SK-N-SH treated with all-trans-retinoic acid at 6 μM for 48 hours (cell line): ENCODE data around the gene MAOA.
A peak's percentile ranks its signal among the peaks of the same experiment; 100 is the strongest.

Experiments used
- ATAC-seq: fragments of 200-7000 bp; cut with Tn5 transposase; 3 replicates; pipeline ENCODE4 v1.9.1; 2020; ENCODE audit warnings: mild to moderate bottlenecking, moderate library complexity
- ARNTL ChIP-seq: fragments of 450-650 bp; formaldehyde crosslinking; IDR thresholded peaks from 2 replicates; pipeline ENCODE4 v1.5.0; 2020; ENCODE audit warnings: low read depth, mild to moderate bottlenecking, moderate library complexity, borderline replicate concordance
- BACH2 ChIP-seq: fragments of 250-450 bp; sonication (Bioruptor Pico); IDR thresholded peaks from 2 replicates; pipeline ENCODE4 v1.9.0; 2021; ENCODE audit warnings: mild to moderate bottlenecking, borderline replicate concordance
- CREB5 ChIP-seq: fragments of 250-450 bp; sonication (Bioruptor Pico); IDR thresholded peaks from 2 replicates; pipeline ENCODE4 v1.5.1; 2020; ENCODE audit warnings: low read depth, mild to moderate bottlenecking, moderate library complexity
- ESRRG ChIP-seq: fragments of 250-450 bp; sonication (Bioruptor Pico); IDR thresholded peaks from 2 replicates; pipeline ENCODE4 v1.6.1; 2021; ENCODE audit warnings: mild to moderate bottlenecking
- ISL1 ChIP-seq: fragments of 250-450 bp; sonication (Bioruptor Pico); IDR thresholded peaks from 2 replicates; pipeline ENCODE4 v2.1.2; 2022; ENCODE audit warnings: mild to moderate bottlenecking, moderate library complexity
- OSR1 ChIP-seq: fragments of 250-450 bp; sonication (Bioruptor Pico); IDR thresholded peaks from 2 replicates; pipeline ENCODE4 v1.8.0; 2022; ENCODE audit warnings: moderate library complexity, mild to moderate bottlenecking, inconsistent platforms
- PATZ1 ChIP-seq: fragments of 250-450 bp; sonication (Bioruptor Pico); IDR thresholded peaks from 2 replicates; pipeline ENCODE4 v1.8.0; 2020; ENCODE audit warnings: mild to moderate bottlenecking, moderate library complexity, borderline replicate concordance
- POU6F1 ChIP-seq: fragments of 250-450 bp; sonication (Bioruptor Pico); IDR thresholded peaks from 2 replicates; pipeline ENCODE4 v1.8.0; 2021; ENCODE audit warnings: low read depth, mild to moderate bottlenecking, moderate library complexity, borderline replicate concordance
- SNAI2 ChIP-seq: fragments of 250-450 bp; sonication (Bioruptor Pico); IDR thresholded peaks from 2 replicates; pipeline ENCODE4 v1.5.0; 2020; ENCODE audit warnings: mild to moderate bottlenecking, moderate library complexity
- TCF4 ChIP-seq: fragments of 250-450 bp; sonication (Bioruptor Pico); IDR thresholded peaks from 2 replicates; pipeline ENCODE4 v1.8.0; 2021; ENCODE audit warnings: mild to moderate bottlenecking, moderate library complexity, borderline replicate concordance
- TOX ChIP-seq: fragments of 250-450 bp; sonication (Bioruptor Pico); IDR thresholded peaks from 2 replicates; pipeline ENCODE4 v1.8.0; 2021; ENCODE audit warnings: mild to moderate bottlenecking, moderate library complexity, borderline replicate concordance
- ZFP3 ChIP-seq: fragments of 250-450 bp; sonication (Bioruptor Pico); IDR thresholded peaks from 2 replicates; pipeline ENCODE4 v1.5.0; 2020; ENCODE audit warnings: mild to moderate bottlenecking, moderate library complexity
- ZFP30 ChIP-seq: fragments of 450-650 bp; formaldehyde crosslinking; IDR thresholded peaks from 2 replicates; pipeline ENCODE4 v1.5.0; 2022; ENCODE audit warnings: mild to moderate bottlenecking, moderate library complexity
- ZNF565 ChIP-seq: fragments of 450-650 bp; formaldehyde crosslinking; conservative IDR thresholded peaks from 2 replicates; pipeline ENCODE4 v1.5.0; 2020; ENCODE audit warnings: low read depth, mild to moderate bottlenecking, moderate library complexity
- ZNF70 ChIP-seq: fragments of 450-650 bp; formaldehyde crosslinking; IDR thresholded peaks from 2 replicates; pipeline ENCODE4 v1.5.0; 2020; ENCODE audit warnings: mild to moderate bottlenecking, moderate library complexity

The MAOA gene

GRCh38 chrX:43702079-43702524 is 46.0 kb downstream of the MAOA start:
- no peak for TF ChIP-seq OSR1 (CRISPR knock-in tag)
- no peak for TF ChIP-seq ARNTL (CRISPR knock-in tag)
- TF ChIP-seq ZFP3: no peak
- TF ChIP-seq CREB5 (CRISPR knock-in tag): no peak
- no peak for TF ChIP-seq TCF4 (CRISPR knock-in tag)
- no peak for TF ChIP-seq BACH2 (CRISPR knock-in tag)
- ATAC-seq: no peak

- TF ChIP-seq ZFP3 (no peak), ARNTL (CRISPR knock-in tag) (no peak), ZNF565 (CRISPR knock-in tag) (no peak)
- no peak for ATAC-seq
These were observed 46.6 kb downstream of the MAOA start for GRCh38 chrX:43702660-43703059.

- peak; percentile 22; the same call in 2 of the 3 replicates for ATAC-seq
- TF ChIP-seq ZNF70 (CRISPR knock-in tag): no peak
- TF ChIP-seq BACH2 (CRISPR knock-in tag): no peak
- no peak for TF ChIP-seq TCF4 (CRISPR knock-in tag)
- peak; percentile 85 for TF ChIP-seq ISL1
- TF ChIP-seq SNAI2 (CRISPR knock-in tag): no peak
- TF ChIP-seq CREB5 (CRISPR knock-in tag): peak; percentile 71; the same call in 1 of the 2 replicates
These were observed 47.2 kb downstream of the MAOA start for GRCh38 chrX:43703211-43703791.

GRCh38 chrX:43706786-43707370 is 50.8 kb downstream of the MAOA start:
- ATAC-seq: no peak

GRCh38 chrX:43707812-43708548 is 51.9 kb downstream of the MAOA start:
- no peak for ATAC-seq

More at GRCh38 chrX:43706786-43707370, 50.8 kb downstream of the MAOA start:
- TF ChIP-seq ESRRG: no peak
- TF ChIP-seq CREB5 (CRISPR knock-in tag): no peak
- TF ChIP-seq SNAI2 (CRISPR knock-in tag): no peak
- TF ChIP-seq PATZ1 (CRISPR knock-in tag): no peak
- TF ChIP-seq BACH2 (CRISPR knock-in tag): no peak
- TF ChIP-seq ZFP3: no peak
- no peak for TF ChIP-seq ARNTL (CRISPR knock-in tag)
- TF ChIP-seq ZFP30 (CRISPR knock-in tag): no peak
- TF ChIP-seq, all 23 proteins: peak for 0

More at GRCh38 chrX:43707812-43708548, 51.9 kb downstream of the MAOA start:
- TF ChIP-seq ISL1 (peak; percentile 59), POU6F1 (CRISPR knock-in tag) (no peak), TOX (no peak)
